Kidney (tissue), 14 donors: ENCODE measurements around the gene ACTL7A. TPM values are rescaled to one million over a fixed set of nuclear protein-coding genes. Genes with fewer than 3 reads are reported as not detected.

Experiments
- DNase-seq, 5 donors: peaks; one replicate each; pipeline ENCODE4 v3.0.0-alpha.2; 2013 to 2020
- FAIRE-seq: peaks from 2 replicates; lab custom pipeline; 2012; peaks lifted over from hg19 to GRCh38; lab: Jason Lieb, UNC
- H3K27ac ChIP-seq, 2 donors: one replicate each; pipeline ENCODE4 v1.7.0; 2013; ENCODE audit warnings: low read depth in 2 of 2, low read length in 2 of 2, inconsistent platforms in 1 of 2
- H3K27me3 ChIP-seq: one replicate; pipeline ENCODE4 v1.7.1; 2013; ENCODE audit warnings: low read length, inconsistent platforms; ENCODE audit not compliant: control insufficient read depth, insufficient read depth
- H3K36me3 ChIP-seq, 3 donors: one replicate each; pipeline versions ENCODE4 v1.7.0 to v1.7.1; 2013; ENCODE audit warnings: low read length in 3 of 3, control low read depth in 1 of 3, inconsistent platforms in 1 of 3; ENCODE audit not compliant: insufficient read depth in 3 of 3, control insufficient read depth in 2 of 3
- H3K4me1 ChIP-seq, 3 donors: one replicate each; pipeline versions ENCODE4 v1.7.0 to v1.7.1; 2013; ENCODE audit warnings: low read length in 3 of 3, inconsistent platforms in 1 of 3, low read depth in 1 of 3; ENCODE audit not compliant: control insufficient read depth in 2 of 3, insufficient read depth in 2 of 3
- H3K4me3 ChIP-seq, 3 donors: one replicate each; pipeline versions ENCODE4 v1.7.0 to v1.8.1; 2013; ENCODE audit warnings: low read length in 3 of 3, control low read depth in 1 of 3, inconsistent platforms in 1 of 3
- H3K9ac ChIP-seq, 3 donors: one replicate each; pipeline versions ENCODE4 v1.7.0 to v1.7.1; 2013; ENCODE audit warnings: low read length in 3 of 3, control low read depth in 1 of 3, inconsistent platforms in 1 of 3
- H3K9me3 ChIP-seq, 3 donors: one replicate each; pipeline versions ENCODE4 v1.7.0 to v1.7.1; 2013; ENCODE audit warnings: low read length in 3 of 3, control low read depth in 1 of 3, inconsistent platforms in 1 of 3; ENCODE audit not compliant: control insufficient read depth in 2 of 3, insufficient read depth in 1 of 3
- intact Hi-C: fragments of 100-400 bp; cut with DNase I; formaldehyde crosslinking; loops from one replicate; pipeline ENCODE4 v1.11.1; 2022
- polyA plus RNA-seq: library from polyadenylated mRNA; stranded (reverse); fragments of 350-450 nt; fragmentation: Illumina TruSeq; extraction: RNeasy Lipid Tissue Mini Kit (QIAGEN cat#74804); gene quantifications from one replicate; pipeline ENCODE4 v1.2.3, GENCODE V29; 2014; ENCODE audit warnings: low read depth, low replicate concordance; ENCODE audit not compliant: insufficient read depth
- total RNA-seq: library from RNA; stranded (reverse); fragmentation: NEBNext Ultra II Directional; extraction: Animal tissue kit (Norgen Biotek cat#: 25700); gene quantifications from one replicate; pipeline ENCODE4 v1.2.1, GENCODE V29; 2021
- TF ChIP-seq, protein P1 (sequence below): IDR thresholded peaks from 3 replicates; pipeline ENCODE4 v1.5.1; 2012; ENCODE audit warnings: mild to moderate bottlenecking, moderate library complexity, borderline replicate concordance; ENCODE audit not compliant: insufficient read depth; ENCODE audit errors: extremely low read depth
- donor health status: control.
- donor health status: control.
- donor health status: control.
- donor health status: control.
- donor health status: control.
- donor health status: DM: yes; HTN: yes; CAD: no.
- donor health status: Normal renal cell carcinoma (clear cell type).

Gene ACTL7A
- total and polyA plus RNA-seq, 2 donors from 2014 or later, result not detected

GRCh38 chr9:108815156-108815555, 46.9 kb upstream of the ACTL7A start:
- Histone ChIP-seq H3K27me3 (no peaks in the 10 kb centered on the region), H3K9me3 (no peaks in the 10 kb centered on the region), H3K9ac (no peak overlapping the region), H3K36me3 (no peaks in the 10 kb centered on the region), H3K4me3 (no peak overlapping the region), H3K27ac (no peak overlapping the region), H3K4me1 (peaks cover 0 to 10% (median 2%) of the 10 kb centered on the region in 3 donors)
- intact Hi-C loops, result no loop called here
- FAIRE-seq, result no peak
- TF ChIP-seq, protein P1, sequence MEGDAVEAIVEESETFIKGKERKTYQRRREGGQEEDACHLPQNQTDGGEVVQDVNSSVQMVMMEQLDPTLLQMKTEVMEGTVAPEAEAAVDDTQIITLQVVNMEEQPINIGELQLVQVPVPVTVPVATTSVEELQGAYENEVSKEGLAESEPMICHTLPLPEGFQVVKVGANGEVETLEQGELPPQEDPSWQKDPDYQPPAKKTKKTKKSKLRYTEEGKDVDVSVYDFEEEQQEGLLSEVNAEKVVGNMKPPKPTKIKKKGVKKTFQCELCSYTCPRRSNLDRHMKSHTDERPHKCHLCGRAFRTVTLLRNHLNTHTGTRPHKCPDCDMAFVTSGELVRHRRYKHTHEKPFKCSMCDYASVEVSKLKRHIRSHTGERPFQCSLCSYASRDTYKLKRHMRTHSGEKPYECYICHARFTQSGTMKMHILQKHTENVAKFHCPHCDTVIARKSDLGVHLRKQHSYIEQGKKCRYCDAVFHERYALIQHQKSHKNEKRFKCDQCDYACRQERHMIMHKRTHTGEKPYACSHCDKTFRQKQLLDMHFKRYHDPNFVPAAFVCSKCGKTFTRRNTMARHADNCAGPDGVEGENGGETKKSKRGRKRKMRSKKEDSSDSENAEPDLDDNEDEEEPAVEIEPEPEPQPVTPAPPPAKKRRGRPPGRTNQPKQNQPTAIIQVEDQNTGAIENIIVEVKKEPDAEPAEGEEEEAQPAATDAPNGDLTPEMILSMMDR, result no peak
- DNase-seq, result no peak

- TF ChIP-seq, protein P1, result no peak
- H3K4me3 ChIP-seq, result no peak overlapping the region
- intact Hi-C loops, result no loop called here
- DNase-seq, result no peak
- H3K36me3 ChIP-seq, result no peaks in the 10 kb centered on the region
- H3K4me1 ChIP-seq, result peaks cover 0 to 10% (median 2%) of the 10 kb centered on the region in 3 donors
- H3K27me3 ChIP-seq, result no peaks in the 10 kb centered on the region
- no peak for FAIRE-seq
- H3K9ac ChIP-seq, result no peak overlapping the region
- H3K27ac ChIP-seq, result no peak overlapping the region
- H3K9me3 ChIP-seq, result no peaks in the 10 kb centered on the region
Observed at GRCh38 chr9:108816037-108816436, 46.0 kb upstream of the ACTL7A start.

DNA sequence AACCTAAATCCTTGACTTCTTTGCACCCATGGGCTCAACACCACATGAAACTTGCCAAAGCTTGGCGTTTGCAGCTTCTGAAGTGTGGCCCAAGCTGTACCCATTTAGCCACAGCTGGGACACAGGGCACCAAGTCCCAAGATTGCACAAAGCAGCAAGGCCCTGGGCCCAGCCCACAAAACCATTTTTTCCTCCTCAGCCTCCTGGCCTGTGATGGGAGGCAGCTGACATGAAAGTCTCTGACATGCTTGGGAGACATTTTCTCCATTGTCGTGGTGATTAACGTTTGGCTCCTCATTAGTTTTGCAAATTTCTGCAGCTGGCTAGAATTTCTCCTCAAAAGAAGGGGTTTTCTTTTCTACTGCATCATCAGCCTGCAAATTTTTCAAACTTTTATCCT, 38.2 kb upstream of the ACTL7A start:
- Histone ChIP-seq H3K36me3 (no peaks in the 10 kb centered on the region), H3K27me3 (no peaks in the 10 kb centered on the region), H3K9me3 (peaks cover 0 to 10% (median 3%) of the 10 kb centered on the region in 3 donors), H3K4me3 (no peak overlapping the region), H3K4me1 (no peaks in the 10 kb centered on the region), H3K9ac (no peak overlapping the region), H3K27ac (no peak overlapping the region)
- no peak for FAIRE-seq
- TF ChIP-seq, protein P1, result no peak
- DNase-seq, result no peak
- intact Hi-C loops, result no loop called here

DNA sequence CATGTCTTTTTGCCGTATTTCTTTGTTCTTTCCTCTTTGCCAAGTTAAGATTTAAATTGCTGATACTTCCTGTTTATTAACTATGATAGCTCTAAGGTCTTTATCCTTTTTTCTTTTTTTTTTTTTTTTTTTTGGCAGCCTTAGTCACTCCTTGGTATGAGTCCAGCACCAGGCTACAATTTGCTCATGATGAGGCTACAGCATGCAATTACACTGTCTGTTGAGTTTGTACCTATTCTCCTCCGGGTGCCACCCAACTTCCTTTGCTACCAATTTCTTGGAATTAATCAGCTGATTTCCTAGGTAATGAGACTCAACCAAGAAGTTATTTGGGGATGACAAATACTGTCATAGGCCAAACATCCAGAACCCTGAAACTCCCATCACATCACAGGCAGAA, 31.8 kb upstream of the ACTL7A start:
- intact Hi-C loops, result no loop called here
- TF ChIP-seq, protein P1, result no peak
- FAIRE-seq (no peak), DNase-seq (no peak)
- no peak overlapping the region for H3K27ac ChIP-seq
- no peak overlapping the region for H3K9ac ChIP-seq
- H3K9me3 ChIP-seq, result no peaks in the 10 kb centered on the region
- no peaks in the 10 kb centered on the region for H3K27me3 ChIP-seq
- H3K36me3 ChIP-seq, result no peaks in the 10 kb centered on the region
- no peaks in the 10 kb centered on the region for H3K4me1 ChIP-seq
- H3K4me3 ChIP-seq, result no peak overlapping the region
